ENCODE data around the gene ERAP2.

- no peak for TF ChIP-seq CTCF (IDR thresholded peaks at IDR 0.05)
- TF ChIP-seq POLR2A (IDR thresholded peaks at IDR 0.05), result no peak
These were observed 5.9 kb upstream of the ERAP2 start for GRCh38 chr5:96870094-96871026.

Measured in esophagus squamous epithelium (tissue), 4 donors.